Epithelial cell of proximal tubule (primary cell): ENCODE data around the gene SLMAP. TPM values are rescaled to one million over a fixed set of nuclear protein-coding genes. Genes with fewer than 3 reads are reported as not detected.

Experiments
- DNase-seq: peaks from one replicate; pipeline ENCODE4 v3.0.0-alpha.2; 2011; ENCODE audit warnings: low read depth
- H3K4me3 ChIP-seq: 2 replicates; pipeline ENCODE4 v1.5.1; 2011; ENCODE audit warnings: low read depth, mild to moderate bottlenecking, low read length
- total RNA-seq: library from RNA; depleted of rRNA; stranded (reverse); fragments of >200 nt; gene quantifications from 2 replicates; pipeline ENCODE4 v1.2.3, GENCODE V29; 2015
- TF ChIP-seq, protein P1 (sequence below): conservative IDR thresholded peaks from 2 replicates; pipeline ENCODE4 v1.5.1; 2012; ENCODE audit warnings: low read depth, mild to moderate bottlenecking, low read length

Gene SLMAP
- total RNA-seq, 1 donor from 2014 or later = 55.1 TPM

DNA sequence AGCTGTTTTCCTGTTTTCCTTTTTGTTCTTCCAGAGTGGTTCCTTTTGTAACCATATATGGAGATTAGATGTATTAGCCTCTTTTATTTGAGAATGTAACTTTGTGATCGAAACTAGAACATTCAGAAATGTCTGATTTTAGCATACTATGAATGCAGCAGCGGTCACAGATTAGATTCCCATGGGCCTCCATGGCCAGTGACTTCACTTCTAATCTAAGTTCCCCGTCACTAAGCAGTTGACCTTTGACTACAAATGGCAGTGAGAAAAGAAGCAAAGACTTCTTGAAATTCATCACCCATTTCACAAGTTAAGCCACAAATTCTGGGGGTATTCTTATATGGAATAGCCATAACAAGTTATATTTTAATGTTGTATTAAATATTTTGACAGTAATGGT is 137.6 kb downstream of the SLMAP start:
- TF ChIP-seq, protein P1, sequence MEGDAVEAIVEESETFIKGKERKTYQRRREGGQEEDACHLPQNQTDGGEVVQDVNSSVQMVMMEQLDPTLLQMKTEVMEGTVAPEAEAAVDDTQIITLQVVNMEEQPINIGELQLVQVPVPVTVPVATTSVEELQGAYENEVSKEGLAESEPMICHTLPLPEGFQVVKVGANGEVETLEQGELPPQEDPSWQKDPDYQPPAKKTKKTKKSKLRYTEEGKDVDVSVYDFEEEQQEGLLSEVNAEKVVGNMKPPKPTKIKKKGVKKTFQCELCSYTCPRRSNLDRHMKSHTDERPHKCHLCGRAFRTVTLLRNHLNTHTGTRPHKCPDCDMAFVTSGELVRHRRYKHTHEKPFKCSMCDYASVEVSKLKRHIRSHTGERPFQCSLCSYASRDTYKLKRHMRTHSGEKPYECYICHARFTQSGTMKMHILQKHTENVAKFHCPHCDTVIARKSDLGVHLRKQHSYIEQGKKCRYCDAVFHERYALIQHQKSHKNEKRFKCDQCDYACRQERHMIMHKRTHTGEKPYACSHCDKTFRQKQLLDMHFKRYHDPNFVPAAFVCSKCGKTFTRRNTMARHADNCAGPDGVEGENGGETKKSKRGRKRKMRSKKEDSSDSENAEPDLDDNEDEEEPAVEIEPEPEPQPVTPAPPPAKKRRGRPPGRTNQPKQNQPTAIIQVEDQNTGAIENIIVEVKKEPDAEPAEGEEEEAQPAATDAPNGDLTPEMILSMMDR = no peak
- DNase-seq = no peak
- no peak overlapping the region for H3K4me3 ChIP-seq

DNA sequence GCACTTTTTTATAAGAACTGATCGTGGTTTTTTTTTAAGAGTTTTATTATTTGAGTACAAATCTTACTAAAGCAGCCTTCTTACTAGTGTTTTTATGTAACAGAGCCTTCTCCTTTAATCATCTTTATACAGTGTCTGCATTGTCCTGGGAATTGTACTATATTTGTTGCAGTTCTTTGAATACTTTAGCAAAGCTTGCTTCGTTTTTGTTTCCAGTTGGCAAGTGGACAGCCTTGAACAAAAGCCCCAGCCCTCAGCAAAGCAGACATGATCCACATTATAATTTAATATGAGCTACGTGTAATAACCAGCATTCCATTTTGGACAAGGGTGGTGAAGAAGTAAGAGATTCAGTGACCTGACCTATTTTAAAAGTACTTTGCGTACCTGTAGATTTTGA is 139.9 kb downstream of the SLMAP start:
- no peak for DNase-seq
- no peak overlapping the region for H3K4me3 ChIP-seq
- TF ChIP-seq, protein P1 = no peak

DNA sequence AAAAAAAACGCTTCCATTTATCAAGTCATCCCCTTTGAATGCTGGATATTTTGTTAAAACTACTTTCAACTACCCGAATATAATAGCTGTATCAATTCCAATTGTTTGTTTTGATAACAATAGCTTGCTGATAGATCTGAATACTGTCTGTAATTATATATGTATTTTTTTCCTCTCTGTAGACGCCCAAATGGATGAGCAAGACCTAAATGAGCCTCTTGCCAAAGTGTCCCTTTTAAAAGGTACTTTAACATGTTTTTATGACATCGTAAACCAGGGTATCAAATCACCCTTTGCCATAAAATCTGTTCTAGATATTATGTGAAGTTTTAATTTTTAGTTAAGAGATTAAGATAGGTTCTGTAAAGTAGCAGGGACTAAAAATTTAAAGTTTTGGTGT is 140.6 kb downstream of the SLMAP start:
- no peak for DNase-seq
- TF ChIP-seq, protein P1 = no peak
- H3K4me3 ChIP-seq = no peak overlapping the region

DNA sequence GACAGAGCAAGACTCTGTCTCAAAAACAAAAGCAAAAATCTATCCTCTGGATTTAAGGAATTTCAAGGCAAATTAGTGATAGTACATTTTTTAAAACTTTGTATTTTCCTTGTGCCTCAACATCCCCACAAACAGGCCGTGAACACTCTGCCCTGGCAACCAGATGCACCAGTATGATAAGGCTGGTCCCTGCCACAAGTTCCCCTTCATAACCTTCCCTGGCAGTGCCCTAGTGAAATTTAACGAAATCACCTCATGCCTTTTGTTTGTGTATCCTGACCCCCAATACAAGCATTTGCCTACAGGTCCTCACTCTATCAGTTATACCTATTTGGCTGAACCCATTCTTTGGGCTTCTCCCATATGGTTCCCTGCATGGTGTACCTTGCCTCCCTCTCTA is 144.7 kb downstream of the SLMAP start:
- TF ChIP-seq, protein P1 = no peak
- no peak overlapping the region for H3K4me3 ChIP-seq
- no peak for DNase-seq

DNA sequence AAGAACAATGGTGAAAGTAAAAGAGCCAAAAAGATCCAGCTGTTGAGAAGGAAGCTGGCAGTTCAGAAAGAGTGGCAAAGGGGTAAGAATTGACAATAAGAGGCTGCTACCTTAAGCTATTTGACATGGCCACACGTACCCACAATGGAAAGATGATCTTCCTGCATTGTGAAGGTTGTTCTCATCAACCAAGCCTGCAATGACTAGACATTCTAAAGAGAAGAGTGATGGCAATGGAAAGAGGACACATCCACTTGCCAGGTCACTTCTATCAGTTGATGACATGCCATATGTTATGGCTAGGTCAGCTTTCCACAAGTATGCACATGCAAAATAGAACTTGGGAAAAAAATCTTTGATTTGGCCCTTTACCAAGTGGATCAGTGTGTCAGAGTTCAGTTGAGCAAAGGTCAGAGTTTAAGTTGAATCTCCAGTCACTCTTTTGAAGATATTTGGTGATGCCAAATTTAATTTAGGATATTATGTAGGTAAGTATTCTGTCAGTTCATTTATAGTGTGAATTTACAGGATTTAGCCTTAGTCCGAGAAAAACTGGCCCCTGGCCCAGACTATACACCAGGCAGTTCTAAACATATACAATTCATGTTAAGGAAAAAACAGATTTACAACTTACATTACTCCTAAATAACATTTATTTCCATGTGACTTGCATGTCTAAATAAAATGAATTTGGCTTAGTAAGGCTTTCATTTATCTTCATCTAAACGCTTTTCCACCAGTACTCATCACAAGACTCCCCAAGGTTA is 147.2 kb downstream of the SLMAP start:
- TF ChIP-seq, protein P1 = no peak
- DNase-seq = no peak
- H3K4me3 ChIP-seq = no peak overlapping the region

DNA sequence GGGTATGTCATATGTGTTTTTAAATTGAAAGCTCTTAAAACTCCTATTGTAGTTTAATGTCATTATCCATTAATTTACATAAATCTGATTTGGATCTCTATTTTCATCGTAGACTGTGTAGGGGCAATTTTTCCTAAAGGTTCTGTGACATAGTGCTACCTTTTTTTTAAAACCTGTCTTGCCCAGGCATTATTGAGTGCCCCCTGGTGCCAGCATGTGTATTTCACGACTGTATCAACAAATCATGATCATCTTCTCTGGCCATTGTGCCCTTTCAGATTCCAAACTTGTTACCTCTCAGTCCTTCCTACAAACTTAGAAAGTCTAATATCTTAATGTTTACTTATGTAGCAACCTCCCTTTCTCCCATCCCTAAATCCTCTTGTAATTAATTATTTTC is 154.9 kb downstream of the SLMAP start:
- TF ChIP-seq, protein P1 = peak; percentile 61

DNA sequence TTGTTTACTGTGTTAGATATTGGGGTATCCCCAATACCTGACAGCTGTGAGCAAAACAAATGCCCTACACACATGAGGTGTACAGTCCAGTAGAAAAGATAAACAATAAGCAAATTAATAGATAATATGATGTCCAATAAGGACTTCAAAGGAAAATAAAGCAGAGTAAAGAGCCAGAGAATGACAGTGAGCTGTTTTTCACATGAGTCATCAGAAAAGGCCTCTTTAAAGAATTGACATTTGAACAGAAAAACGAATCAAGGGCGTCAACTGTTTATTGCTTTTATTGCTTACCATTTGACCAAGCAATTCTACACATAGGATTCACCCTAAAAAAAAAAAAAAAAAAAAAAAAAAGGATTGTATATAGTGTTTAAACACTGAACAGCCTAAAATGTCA is 155.5 kb downstream of the SLMAP start:
- TF ChIP-seq, protein P1 = no peak
- no peak for DNase-seq
- no peak overlapping the region for H3K4me3 ChIP-seq

More for the DNA sequence above, 154.9 kb downstream of the SLMAP start:
- no peak for DNase-seq
- no peak overlapping the region for H3K4me3 ChIP-seq
